ENCODE results near the gene LMOD1.

LMOD1 gene

DNA sequence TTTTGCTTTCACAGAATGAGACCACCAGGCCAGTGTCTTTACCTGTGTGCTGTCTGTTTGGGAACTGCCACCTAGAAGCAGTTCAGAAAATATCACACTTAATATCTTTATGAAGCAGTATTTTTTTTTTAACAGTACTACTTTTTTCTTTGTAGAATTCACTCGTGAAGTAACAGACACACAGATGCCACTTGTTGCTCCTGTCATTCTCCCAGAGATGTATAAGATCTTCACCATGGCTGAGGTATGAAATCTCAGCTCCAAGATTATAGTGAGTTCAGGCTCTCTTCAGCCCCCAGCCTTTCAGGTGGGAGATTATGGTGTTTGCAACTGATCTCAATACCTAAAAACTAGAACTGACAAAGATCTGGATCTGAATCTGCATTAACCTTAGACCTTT is 94.4 kb downstream of the LMOD1 start:
- no peak for FAIRE-seq

DNA sequence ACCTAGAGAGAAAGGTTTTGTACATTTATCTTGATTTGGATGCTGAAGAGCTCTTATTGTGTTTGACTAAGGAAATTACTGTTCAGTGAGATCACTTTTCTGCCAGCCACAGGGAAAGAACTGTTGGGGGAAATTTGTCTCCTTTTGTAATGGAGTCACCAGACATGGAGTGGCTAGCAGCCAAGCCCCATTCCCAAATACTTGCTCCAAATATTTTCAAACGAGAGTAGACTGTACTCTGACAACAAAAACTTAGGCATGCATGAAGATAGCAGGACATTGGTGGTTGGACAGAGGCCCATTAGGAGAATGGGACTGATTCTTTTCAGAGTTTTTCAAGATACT is 96.3 kb downstream of the LMOD1 start:
- no peak for FAIRE-seq

DNA sequence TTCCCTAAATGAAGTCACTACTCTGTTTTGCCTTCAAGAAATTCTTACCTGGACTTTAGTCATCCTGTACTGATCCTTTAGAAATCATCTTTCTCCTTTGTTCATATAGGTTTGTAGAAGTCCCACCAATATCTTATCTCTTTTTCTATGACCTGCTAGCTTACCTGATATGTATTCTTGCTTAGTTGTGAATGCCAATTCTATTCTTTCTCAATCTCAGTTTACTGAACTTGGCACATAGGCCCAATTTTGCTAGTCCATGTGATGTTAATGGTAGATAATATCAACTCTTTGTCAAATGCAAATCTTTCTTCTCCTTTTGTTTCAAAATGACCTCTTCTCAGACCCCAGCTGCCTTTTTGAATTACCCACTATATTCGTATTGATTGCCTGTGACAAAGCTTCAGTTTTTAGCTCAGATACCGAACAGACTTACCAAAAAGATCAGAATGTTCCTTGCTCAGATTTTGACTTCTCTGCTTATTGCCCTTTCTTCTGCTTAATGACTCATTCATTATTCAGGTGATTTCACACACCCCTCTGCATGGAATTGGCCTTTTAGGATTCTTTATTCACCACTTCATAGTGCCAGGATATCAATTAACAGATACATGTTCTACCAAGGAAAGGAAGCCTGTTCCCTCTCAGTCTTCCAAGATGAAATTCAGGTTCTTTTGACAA is 96.8 kb downstream of the LMOD1 start:
- no peak for FAIRE-seq

DNA sequence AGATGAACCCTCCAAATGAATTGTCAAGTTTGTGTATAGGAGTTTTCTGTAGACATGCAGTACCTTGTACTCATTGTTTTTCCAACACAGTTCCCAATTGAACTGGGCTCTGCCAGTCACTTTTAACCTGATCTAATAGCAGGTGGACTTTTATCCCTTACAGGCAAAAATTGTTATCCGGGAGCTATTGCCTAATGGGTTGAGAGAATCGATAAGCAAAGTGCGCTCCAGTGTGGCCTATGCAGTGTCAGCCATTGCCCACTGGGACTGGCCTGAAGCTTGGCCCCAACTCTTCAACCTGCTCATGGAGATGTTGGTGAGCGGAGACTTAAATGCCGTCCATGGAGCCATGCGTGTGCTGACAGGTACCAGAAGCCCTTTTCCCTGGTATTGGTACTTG is 98.1 kb downstream of the LMOD1 start:
- no peak for FAIRE-seq

DNA sequence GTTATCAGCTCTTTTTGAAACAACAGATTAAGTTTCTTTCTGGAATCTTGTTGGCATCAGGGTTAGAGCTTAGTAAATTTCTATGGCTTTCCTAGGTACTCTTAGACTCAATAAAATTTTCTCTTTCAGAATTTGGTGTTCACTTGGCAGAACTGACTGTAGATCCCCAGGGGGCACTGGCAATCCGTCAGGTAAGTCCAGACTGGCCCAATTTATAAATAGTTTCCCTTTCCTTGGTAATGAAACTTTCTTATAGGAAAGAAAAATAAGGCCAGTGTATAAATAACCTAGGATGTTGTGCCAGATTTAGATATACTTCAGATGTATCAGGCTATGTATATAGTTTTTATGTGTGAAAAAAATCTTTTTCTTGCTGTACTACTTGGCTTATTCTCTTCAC is 99.2 kb downstream of the LMOD1 start:
- no peak for FAIRE-seq
